OCI-LY1 (cell line): Measurements from ENCODE around the gene PGAP6.

Experiments
- H2AFZ ChIP-seq: fragments of 200-600 bp; sonication (generic), shearing (Covaris generic); 2 replicates; pipeline ENCODE4 v1.6.0; 2014; ENCODE audit warnings: antibody characterized with exemption, mild to moderate bottlenecking, low read length
- H3F3A ChIP-seq: fragments of 200-600 bp; sonication (generic), shearing (Covaris generic); 2 replicates; pipeline ENCODE4 v1.6.0; 2014; ENCODE audit warnings: mild to moderate bottlenecking, antibody characterized with exemption, low read length, moderate library complexity; ENCODE audit not compliant: insufficient read depth
- H3K27ac ChIP-seq: fragments of 200-600 bp; sonication (generic); 2 replicates; pipeline ENCODE4 v1.5.1; 2014; ENCODE audit warnings: low read length, mixed run types, mild to moderate bottlenecking, low read depth; ENCODE audit not compliant: poor library complexity, severe bottlenecking
- H3K27me3 ChIP-seq: fragments of 200-600 bp; sonication (generic); 2 replicates; pipeline ENCODE4 v1.6.0; 2014; ENCODE audit warnings: antibody characterized with exemption, mild to moderate bottlenecking, low read length, moderate library complexity; ENCODE audit not compliant: insufficient read depth
- H3K36me3 ChIP-seq: fragments of 200-600 bp; sonication (generic); 2 replicates; pipeline ENCODE4 v1.6.1; 2014; ENCODE audit warnings: mild to moderate bottlenecking, antibody characterized with exemption, low read length, moderate library complexity, mixed read lengths; ENCODE audit not compliant: insufficient read depth
- H3K4me1 ChIP-seq: fragments of 200-600 bp; sonication (generic); 2 replicates; pipeline ENCODE4 v1.5.1; 2014; ENCODE audit warnings: mild to moderate bottlenecking, low read length, moderate library complexity; ENCODE audit not compliant: insufficient read depth, severe bottlenecking
- H3K4me2 ChIP-seq: fragments of 200-600 bp; sonication (generic), shearing (Covaris generic); 2 replicates; pipeline ENCODE4 v1.6.1; 2014; ENCODE audit warnings: low read length
- H3K4me3 ChIP-seq: fragments of 200-600 bp; sonication (generic); 2 replicates; pipeline ENCODE4 v1.5.1; 2014; ENCODE audit warnings: low read length, low read depth, mild to moderate bottlenecking, mixed read lengths; ENCODE audit not compliant: poor library complexity, severe bottlenecking
- H3K79me2 ChIP-seq: fragments of 200-600 bp; shearing (Covaris generic); 2 replicates; pipeline ENCODE4 v1.6.1; 2016; ENCODE audit warnings: mixed run types, low read length, mixed read lengths; ENCODE audit not compliant: insufficient read depth
- H3K9ac ChIP-seq: fragments of 200-600 bp; sonication (generic), shearing (Covaris generic); 2 replicates; pipeline ENCODE4 v1.6.1; 2014; ENCODE audit warnings: mild to moderate bottlenecking, low read length, mixed read lengths
- H3K9me2 ChIP-seq: fragments of 200-600 bp; sonication (generic), shearing (Covaris generic); 2 replicates; pipeline ENCODE4 v1.6.1; 2014; ENCODE audit warnings: low read depth, mild to moderate bottlenecking, low read length, mixed read lengths
- H3K9me3 ChIP-seq: fragments of 200-600 bp; shearing (Covaris generic); 2 replicates; pipeline ENCODE4 v1.6.1; 2014; ENCODE audit warnings: low read length, mixed read lengths
- H4K20me1 ChIP-seq: fragments of 200-600 bp; sonication (generic), shearing (Covaris generic); 2 replicates; pipeline ENCODE4 v1.6.0; 2016; ENCODE audit warnings: mild to moderate bottlenecking, low read length; ENCODE audit not compliant: insufficient read depth
- EZH2 ChIP-seq: fragments of 200-600 bp; sonication (generic), shearing (Covaris generic); IDR thresholded peaks from 2 replicates; pipeline ENCODE4 v1.8.0; 2017; ENCODE audit warnings: borderline replicate concordance, mixed run types, mild to moderate bottlenecking, antibody characterized with exemption, low read length, moderate library complexity, mixed read lengths
- TF ChIP-seq, protein P1 (sequence below): fragments of 200-600 bp; sonication (generic), shearing (Covaris generic); IDR thresholded peaks from 2 replicates; pipeline ENCODE4 v1.5.1; 2017; ENCODE audit warnings: mild to moderate bottlenecking, antibody characterized with exemption, low read length, moderate library complexity, mixed read lengths

The PGAP6 gene

DNA sequence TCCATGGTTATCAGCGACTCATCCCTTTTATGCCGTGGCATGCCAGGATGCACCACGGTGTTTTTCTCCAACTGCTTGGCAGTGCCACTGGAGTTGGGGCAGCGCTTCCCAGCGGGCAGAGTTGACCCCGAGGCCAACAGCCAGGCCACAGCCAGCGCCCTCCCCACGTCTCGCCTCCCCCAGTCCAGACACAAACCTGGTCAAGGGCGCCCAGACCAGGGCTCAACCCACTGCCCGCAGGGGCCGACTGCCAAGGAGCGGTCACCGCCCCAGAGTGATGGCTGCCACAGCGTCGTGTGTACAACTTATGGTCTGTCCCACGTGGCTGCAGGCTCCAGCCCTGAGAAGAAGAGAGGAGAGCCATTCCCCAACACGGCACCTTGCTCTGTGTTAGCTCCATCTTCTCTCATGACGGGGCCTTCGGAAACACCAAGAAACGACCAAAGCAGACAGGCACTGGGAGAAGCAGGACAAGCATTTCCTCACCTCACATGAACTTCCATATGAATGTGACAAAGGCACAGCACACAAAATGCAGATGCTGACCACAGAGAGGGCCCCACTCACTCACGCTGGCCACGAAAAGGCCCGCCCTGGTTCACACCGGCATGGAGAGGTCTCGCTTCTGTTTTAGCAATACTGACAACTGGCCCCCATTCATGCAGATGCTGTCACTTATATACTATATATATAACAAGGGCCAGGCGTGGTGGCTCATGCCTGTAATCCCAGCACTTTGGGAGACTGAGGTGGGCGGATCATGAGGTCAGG is 56.2 kb downstream of the PGAP6 start:
- H3K27me3 ChIP-seq, result no peaks in the 10 kb centered on the region
- H3K4me1 ChIP-seq, result peaks cover 44% of the 10 kb centered on the region
- H3K9me2 ChIP-seq, result no peaks in the 10 kb centered on the region
- TF ChIP-seq, protein P1, sequence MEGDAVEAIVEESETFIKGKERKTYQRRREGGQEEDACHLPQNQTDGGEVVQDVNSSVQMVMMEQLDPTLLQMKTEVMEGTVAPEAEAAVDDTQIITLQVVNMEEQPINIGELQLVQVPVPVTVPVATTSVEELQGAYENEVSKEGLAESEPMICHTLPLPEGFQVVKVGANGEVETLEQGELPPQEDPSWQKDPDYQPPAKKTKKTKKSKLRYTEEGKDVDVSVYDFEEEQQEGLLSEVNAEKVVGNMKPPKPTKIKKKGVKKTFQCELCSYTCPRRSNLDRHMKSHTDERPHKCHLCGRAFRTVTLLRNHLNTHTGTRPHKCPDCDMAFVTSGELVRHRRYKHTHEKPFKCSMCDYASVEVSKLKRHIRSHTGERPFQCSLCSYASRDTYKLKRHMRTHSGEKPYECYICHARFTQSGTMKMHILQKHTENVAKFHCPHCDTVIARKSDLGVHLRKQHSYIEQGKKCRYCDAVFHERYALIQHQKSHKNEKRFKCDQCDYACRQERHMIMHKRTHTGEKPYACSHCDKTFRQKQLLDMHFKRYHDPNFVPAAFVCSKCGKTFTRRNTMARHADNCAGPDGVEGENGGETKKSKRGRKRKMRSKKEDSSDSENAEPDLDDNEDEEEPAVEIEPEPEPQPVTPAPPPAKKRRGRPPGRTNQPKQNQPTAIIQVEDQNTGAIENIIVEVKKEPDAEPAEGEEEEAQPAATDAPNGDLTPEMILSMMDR, result no peak
- H3K9ac ChIP-seq, result peak overlapping the region; percentile 39; the same call in 1 of the 2 replicates
- no peaks in the 10 kb centered on the region for H3K9me3 ChIP-seq
- peak overlapping the region; percentile 64 for H3K4me2 ChIP-seq
- H3K79me2 ChIP-seq, result no peaks in the 10 kb centered on the region
- no peaks in the 10 kb centered on the region for H4K20me1 ChIP-seq
- H3F3A ChIP-seq, result no peaks in the 10 kb centered on the region
- peaks cover 2% of the 10 kb centered on the region; the same call in 1 of the 2 replicates for H3K36me3 ChIP-seq
- no peak overlapping the region for H2AFZ ChIP-seq
- peak overlapping the region; percentile 45 for H3K4me3 ChIP-seq
- peak overlapping the region; percentile 75 for H3K27ac ChIP-seq

DNA sequence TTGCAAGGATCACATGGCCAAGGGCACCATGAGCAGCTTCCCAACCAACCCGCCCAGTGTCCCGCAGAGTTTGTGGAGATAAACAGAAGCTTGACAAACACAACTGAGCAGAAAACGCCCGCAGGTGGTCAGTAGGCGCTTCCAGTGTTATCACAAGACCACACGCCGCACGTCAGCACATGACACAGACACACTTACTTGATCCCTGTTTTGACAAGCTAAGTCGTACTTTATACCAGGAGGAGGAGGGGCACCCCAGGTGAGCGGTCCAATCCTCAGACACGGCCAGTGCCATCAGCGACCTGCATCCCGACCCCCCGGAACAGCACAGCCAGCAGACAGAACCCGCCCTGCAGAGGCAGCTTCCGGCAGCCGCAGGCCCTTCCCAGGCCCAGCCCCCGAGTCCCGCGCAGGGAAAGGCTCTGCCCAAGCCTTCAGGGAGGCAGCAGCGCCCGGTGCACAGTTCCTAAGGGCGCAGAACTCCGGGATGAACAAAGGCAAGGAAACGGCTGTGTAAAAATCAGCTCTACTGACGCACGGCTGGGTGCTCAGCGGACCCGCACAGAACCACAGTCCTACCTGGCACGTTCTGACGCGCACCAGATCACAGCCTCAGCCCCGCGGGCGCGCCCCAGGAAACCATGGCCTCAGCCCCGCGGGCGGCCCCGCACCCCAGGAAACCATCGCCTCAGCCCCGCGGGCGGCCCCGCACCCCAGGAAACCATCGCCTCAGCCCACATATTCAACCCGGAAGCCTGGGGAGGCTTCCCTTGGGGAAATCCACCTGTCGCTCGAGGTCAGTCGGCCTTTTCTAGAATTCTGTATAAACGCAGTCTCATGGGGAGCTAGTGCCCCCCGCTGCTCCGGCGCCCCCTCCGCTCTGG is 57.1 kb downstream of the PGAP6 start:
- Histone ChIP-seq H3K79me2 (no peaks in the 10 kb centered on the region), H3F3A (no peaks in the 10 kb centered on the region), H4K20me1 (no peaks in the 10 kb centered on the region), H3K36me3 (no peaks in the 10 kb centered on the region), H2AFZ (no peak overlapping the region), H3K4me2 (peak overlapping the region; percentile 64), H3K27me3 (no peaks in the 10 kb centered on the region), H3K4me1 (peaks cover 44% of the 10 kb centered on the region), H3K9me2 (no peaks in the 10 kb centered on the region), H3K4me3 (peak overlapping the region; percentile 45), H3K9ac (peak overlapping the region; percentile 39; the same call in 1 of the 2 replicates), H3K9me3 (no peaks in the 10 kb centered on the region), H3K27ac (peak overlapping the region; percentile 75)
- no peak for TF ChIP-seq EZH2
- TF ChIP-seq, protein P1, result no peak

DNA sequence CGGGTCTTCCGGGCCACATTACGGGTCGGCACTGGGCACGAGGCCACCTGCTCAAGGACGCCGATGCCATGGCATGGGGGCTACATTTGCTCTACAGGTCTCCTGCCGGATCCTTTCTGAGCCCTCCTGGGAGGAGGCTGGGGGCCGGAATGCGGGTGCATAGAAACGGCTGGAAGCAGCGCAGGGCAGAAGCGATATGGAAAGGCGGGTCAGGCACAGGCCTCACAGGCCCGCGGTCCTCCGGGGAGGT is 57.7 kb downstream of the PGAP6 start:
- Histone ChIP-seq H3K9me2 (no peaks in the 10 kb centered on the region), H3K36me3 (peaks cover under 1% of the 10 kb centered on the region; the same call in 1 of the 2 replicates), H3K9ac (no peak overlapping the region), H3K9me3 (no peaks in the 10 kb centered on the region), H3K4me1 (peaks cover 44% of the 10 kb centered on the region), H4K20me1 (no peaks in the 10 kb centered on the region), H3F3A (no peaks in the 10 kb centered on the region), H3K79me2 (no peaks in the 10 kb centered on the region), H3K27ac (peak overlapping the region; percentile 75), H3K27me3 (no peaks in the 10 kb centered on the region), H3K4me2 (no peak overlapping the region; the same call in 1 of the 2 replicates), H2AFZ (no peak overlapping the region), H3K4me3 (no peak overlapping the region)
- no peak for TF ChIP-seq EZH2
- TF ChIP-seq, protein P1, result no peak
